Umbilical cord (tissue), 2 donors: ENCODE data around the gene RASL12. TPM values are rescaled to one million over a fixed set of nuclear protein-coding genes. Genes with fewer than 3 reads are reported as not detected.
"Not testable (repeated sequence)": the region's sequence is repeated elsewhere in the genome, so short reads cannot be mapped to it uniquely, and the experiment has no call there.

ENCODE experiments used
- DNase-seq: peaks from one replicate; pipeline ENCODE4 v3.0.0-alpha.2; 2015; ENCODE audit warnings: low spot score
- total RNA-seq: library from RNA; depleted of rRNA; stranded (reverse); fragments of >200 nt; gene quantifications from one replicate; pipeline ENCODE4 v1.2.3, GENCODE V29; 2014; ENCODE audit warnings: low replicate concordance; ENCODE audit not compliant: insufficient read depth

RASL12 gene
- total RNA-seq, 1 donor from 2014 or later, result 107 TPM

DNA sequence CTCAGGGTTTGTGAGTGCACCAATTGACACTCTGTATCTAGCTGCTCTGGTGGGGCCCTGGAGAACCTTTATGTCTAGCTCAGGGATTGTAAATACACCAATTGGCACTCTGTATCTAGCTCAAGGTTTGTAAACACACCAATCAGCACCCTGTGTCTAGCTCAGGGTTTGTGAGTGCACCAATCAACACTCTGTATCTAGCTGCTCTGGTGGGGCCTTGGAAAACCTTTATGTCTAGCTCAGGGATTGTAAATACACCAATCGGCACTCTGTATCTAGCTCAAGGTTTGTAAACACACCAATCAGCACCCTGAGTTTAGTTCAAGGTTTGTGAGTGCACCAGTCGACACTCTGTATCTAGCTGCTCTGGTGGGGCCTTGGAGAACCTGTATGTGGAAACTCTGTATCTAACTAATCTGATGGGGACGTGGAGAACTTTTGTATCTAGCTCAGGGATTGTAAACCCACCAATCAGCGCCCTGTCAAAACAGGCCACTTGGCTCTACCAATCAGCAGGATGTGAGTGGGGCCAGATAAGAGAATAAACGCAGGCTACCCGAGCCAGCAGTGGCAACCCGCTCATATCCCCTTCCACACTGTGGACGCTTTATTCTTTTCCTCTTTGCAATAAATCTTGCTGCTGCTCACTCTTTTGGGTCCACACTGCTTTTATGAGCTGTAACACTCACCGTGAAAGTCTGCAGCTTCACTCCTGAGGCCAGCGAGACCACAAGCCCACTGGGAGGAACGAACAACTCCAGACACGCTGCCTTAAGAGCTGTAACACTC lies 8.0 kb upstream of the RASL12 start:
- DNase-seq, result not testable (repeated sequence)

DNA sequence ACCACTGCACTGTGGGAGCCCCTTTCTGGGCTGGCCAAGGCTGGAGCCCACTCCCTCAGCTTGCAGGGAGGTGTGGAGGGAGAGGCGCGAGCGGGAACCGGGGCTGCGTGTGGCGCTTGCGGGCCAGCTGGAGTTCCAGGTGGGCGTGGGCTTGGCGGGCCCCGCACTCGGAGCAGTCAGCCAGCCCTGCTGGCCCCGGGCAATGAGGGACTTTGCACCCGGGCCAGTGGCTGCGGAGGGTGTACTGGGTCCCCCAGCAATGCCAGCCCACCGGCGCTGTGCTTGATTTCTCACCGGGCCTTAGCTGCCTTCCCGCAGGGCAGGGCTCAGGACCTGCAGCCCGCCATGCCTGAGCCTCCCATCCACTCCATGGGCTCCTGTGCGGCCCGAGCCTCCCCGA lies 7.2 kb upstream of the RASL12 start:
- DNase-seq, result not testable (repeated sequence)

DNA sequence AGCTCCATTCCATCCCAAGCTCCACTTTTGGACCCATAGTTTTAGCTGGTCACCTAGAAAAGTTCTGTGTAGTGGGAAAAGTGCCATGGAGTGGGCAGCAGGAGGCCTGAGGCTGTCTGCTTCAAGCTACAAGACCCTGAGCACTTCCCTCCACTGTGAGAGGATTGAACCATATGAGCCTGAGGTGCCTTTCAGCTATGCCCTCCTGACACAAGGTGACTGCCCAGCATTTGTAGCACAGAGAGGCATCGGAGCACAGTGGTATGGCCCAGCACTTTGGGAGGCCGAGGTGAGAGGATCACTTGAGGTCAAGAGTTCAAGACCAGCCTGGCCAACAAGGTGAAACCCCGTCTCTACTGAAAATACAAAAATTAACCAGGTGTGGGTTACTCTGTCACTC lies 4.8 kb upstream of the RASL12 start:
- no peak for DNase-seq

DNA sequence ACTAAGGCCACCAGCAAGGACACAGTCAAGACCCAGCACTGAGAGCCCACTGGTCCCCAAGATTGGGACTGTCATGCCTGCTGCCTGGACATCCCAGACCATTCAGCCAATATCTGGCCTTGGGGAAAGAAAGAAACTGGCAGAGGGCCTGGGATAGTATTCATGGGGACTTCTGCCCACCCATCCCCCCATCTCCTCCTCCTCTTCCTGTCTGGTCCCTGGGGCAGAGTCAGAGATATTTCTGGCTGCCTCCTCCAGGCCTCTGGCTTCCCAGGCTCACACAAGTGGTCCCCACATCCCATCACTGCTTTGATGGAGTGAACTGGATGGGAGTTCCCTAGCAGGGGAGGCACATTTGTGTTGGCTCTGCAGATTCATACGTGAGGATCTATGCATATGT lies 4.2 kb upstream of the RASL12 start:
- DNase-seq, result no peak

DNA sequence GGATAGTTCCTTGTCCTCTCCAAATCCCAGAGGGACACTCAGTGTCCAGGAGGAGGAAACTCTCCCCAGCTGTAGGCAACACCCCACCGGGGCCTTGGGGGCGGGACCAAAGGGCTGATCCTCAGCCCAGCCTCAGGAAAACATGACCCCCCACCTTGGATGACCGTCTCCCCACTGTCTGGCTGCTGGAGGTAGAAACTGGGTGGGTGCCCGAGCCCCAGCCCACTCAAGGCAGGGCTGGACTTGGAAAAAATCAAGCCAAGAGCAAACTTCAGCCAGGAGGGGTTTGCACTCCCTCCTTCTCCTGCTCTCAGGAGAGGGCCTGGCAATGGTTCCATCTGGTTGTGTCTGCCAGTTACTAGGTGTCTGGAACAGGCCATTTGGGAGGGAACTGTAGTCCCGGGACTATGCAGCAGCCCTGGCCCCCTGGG lies 3.6 kb upstream of the RASL12 start:
- no peak for DNase-seq

- DNase-seq, result no peak
These were observed 2.2 kb upstream of the RASL12 start for GRCh38 chr15:65069779-65070546.

DNA sequence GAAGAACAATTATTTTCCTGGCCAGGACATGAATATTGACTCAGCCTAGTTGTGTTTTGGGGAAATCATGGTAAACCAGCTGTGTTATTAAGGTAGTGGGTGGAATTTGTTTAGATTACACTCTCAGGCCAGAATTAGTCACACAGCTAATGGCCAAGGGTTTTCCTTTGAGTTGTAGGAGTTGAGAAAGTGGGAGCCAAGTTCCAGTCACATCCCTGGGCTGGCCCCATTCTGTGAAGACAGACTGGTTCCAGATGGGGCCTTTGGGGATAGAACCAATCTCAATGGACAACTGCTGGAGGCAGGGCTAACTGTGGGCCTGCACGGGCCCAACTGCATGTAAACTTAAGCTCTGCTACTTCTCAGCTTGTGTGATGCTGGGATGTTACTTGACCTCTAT lies 1.4 kb upstream of the RASL12 start:
- no peak for DNase-seq

DNA sequence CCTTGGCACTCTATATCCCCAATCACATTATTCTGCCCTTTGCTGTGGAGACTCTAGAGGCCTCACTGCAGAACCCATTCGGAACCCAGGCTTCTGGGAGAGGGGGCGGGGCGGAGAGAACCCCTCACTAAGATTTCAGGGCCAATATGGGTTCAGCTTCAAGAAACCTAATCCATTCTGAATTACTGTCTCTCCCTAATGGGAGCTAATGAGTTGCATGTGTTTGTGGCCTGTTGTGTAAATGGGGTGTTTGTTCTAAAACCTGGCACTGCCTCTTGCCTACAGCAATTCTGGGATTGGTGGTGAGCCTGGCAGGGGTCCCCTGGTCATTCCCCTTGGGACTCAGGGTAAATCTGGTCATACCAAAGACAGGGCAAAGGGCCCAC lies 605 bp upstream of the RASL12 start:
- DNase-seq, result no peak

- DNase-seq, result no peak
These were observed 510 bp downstream of the RASL12 start for GRCh38 chr15:65067317-65067644.

DNA sequence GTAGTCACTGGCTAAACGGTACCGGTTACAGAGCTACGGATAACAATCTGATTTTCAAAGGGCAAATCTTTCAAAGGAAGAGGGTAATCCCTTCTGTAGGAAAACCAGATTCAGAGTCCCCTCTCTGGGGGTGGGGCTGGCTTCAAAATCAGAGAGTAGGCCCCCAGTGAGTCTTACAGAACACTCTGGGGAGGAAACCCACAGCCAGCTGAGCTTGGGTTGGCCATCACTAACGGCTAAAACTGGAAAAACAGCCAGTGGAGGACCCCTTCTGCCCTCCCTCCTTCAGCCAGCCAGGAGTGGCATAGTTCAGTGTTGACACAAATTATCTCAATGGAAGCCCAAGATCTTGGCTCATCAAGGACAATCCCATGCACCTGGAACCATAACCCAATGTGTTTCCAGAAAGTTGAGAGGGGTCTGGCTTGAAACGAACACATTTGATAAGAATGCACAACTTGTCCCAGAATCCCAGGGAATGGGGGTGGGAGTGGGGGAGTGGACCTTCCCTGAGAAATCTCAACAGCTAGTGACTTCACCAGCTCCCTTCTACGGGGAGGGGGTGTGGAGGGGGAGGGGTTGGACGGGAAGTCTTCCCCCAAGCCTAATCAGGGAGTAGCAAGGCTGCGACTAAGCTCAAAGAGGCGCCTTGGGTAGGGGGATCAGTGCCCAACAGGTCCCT lies 1.0 kb downstream of the RASL12 start:
- DNase-seq, result no peak

DNA sequence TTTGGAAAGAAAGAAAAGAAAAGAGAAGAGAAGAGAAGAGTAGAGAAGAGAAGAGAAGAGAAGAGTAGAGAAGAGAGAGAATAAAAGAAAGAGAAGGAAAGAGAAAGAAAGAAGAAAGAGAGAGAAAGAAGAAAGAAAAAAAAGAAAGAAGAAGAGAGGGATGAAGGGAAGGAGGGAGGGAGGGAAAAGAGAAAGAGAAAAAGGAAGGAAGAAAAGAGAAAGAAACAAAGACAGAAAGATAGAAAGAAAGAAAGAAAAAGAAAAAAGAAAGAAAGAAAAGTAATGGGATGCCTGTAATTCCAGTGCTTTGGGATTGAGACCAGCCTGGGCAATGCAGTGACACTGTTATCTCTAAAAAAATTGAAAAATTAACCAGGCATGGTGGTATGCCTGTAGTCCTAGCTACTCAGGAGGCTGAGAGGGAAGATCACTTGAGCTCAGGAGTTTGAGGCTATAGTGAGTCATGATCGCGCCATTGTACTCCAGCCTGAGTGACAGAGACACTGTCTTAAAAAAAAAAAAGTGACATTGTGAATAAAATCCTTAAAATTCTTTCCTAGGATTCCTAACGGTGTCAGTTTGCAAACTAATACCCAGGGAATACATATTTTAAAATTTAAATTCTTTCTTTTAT lies 1.7 kb downstream of the RASL12 start:
- DNase-seq, result no peak

DNA sequence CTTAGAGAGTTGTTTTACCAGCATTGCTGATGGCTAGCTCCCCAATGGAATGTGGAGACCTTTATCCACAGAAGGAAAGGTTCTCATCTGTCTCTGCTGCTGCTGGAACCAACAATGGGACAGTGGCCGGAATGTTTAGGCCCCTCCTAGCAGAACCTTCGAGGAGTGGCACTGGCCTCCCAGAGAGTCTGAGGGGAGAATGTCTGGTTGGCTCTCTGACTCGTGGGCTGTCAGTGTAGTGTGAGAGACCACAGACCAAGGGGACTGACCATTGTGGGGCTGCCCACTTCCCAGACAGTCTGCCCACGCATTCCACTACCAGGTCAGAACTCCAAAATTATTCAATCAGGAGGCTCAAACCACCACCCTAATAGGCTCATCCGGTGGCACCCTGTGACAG lies 5.1 kb downstream of the RASL12 start:
- no peak for DNase-seq

- DNase-seq, result no peak
These were observed 5.7 kb downstream of the RASL12 start for GRCh38 chr15:65062061-65062460.

- no peak for DNase-seq
These were observed 7.0 kb downstream of the RASL12 start for GRCh38 chr15:65060641-65061397.

DNA sequence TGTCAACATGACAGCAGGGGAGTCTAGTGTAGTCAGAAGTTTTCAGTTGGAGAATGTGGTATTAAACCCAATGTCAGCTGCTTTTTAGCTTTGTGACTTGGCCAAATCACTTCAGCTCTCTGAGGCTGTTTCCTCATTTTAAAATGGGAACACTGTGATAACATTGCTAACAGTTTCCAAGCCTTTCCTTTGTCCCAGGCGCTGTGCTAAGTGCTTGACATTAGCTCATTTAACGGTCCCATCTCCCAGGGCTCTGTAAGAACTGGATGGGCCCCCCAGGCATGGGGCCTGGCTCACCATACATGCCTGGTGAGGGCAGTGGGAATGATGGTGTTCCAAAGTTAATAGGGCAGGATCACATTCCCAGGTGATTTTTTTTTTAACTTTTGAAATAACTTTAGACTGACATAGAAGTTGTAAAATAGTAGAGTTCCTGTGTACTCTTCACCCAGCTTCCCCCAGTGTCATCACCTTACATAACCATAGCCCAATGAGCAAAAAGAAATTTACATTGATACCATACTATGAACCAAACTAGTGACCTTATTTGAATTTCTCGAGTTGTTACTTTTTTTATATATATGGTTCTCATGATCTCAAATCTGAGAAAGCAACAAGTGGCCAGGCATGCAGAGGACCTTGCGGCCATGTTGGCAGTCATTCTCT lies 7.7 kb downstream of the RASL12 start:
- no peak for DNase-seq

DNA sequence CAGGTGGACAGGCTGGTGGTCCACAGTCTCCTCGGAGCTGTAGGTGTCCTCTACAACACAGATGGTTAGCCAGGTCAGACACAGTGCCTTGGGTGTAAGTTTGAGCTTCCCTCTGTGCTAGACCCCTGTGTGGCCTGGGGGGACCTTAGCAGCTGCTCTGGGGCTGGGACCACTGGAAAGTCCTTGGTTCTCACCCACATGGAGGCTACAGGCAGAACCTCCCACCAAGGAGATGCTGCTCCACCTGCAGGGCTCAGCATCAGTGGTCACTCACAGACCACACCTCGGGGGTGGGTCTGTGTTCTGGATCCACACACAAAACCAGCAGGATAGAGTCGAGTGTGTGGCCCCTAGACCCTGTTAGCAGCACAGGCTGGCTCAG lies 8.4 kb downstream of the RASL12 start:
- no peak for DNase-seq

DNA sequence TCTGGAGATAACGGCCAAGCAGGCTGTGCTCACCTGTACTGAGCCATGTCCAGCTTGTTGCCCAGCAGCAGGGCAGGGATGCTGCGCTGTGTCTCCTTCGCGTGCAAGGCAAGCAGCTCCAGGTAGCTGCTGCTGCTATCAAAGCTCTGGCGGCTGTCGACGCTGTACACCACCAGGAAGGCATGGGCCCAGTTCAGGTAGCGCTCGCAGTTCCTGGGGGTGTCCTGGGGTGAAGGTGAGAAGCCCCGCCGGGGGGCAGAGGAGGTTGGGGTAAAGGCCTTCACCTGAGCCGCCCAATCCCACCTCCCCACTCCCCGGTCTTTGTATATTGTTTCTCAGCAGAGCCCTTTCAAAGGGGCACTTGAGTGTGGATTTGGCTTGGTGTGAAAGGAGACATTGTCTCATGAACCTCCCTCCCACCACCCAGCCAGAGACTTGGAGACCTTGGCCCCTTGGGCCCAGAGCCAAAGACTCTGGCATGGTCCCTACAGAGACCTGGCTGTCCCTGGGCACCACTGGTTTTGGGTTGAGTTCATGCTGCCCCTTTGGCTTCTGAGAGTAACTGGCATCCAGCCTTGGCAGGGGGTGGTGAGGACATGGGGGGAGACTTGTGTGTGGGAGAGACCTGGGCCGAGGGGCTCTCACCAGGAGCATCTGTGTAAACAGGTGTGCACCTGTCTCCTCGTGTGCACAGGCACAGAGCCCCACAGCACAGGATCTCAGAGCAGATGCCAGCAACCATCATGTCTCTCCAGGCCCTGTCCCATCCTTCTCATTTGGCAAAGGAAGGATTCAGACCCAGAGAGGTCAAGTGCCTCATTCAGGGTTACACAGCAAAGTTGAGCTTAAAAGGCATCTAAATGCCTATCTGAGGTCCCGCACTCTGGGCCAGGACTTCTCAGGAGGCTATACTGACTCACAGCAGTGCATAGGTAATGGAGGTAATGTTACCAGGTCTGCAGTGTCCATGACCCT lies 9.1 kb downstream of the RASL12 start:
- DNase-seq, result no peak

DNA sequence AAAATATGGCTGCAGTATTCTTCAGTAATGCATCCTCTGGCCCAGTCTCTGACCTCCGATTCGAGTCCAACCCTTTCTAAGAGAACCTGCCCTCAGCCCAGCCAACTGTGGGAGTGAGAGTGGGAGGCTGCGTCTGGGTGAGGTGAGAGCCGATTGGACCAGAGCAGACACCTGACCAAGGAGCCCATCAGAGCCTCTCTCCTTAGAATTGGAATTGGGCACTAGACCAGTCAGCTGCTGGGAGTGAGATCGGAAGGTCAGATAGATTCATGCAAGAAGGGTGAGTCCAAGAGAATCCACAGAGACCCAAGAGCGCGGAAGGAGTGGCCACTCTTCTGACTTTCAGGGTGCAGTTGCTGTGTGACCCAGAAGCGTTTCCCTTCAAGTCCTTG lies 10.2 kb downstream of the RASL12 start:
- no peak for DNase-seq

DNA sequence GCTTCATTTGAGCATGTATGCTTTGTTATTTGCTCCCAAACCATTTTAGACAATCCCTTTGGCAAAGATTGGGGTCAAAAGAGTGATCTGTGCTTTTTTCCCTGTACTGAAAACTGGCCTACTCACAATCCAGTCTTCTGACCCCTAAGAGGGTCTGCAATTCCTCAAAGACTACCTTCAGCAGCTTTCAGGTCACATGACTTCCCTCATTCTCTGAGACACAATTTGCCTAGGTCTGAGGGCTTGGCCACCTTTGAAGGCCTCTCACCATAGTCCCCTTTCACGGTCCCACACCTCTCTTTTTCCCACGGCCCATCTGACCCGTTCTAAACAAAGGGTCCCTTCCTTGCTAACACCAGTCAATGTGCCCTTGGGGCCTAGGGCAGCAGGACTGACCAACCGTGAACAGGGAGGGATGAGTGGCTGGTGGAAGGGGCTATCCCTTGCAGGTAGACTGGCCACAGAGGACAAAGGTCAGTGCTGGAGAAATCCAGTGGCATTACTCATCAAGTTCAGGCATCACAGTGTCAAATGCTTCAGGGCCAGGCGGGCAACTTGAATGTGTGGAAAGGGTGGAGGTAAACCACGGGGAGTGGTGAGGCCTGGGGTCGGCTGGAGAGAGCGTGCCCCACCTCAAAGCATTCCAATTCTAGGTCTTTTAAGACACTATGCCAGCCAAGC lies 10.8 kb downstream of the RASL12 start:
- DNase-seq, result no peak
